Measurements from ENCODE around the gene ATP6V1A.
"Not testable (repeated sequence)": the region's sequence is repeated elsewhere in the genome, so short reads cannot be mapped to it uniquely, and the experiment has no call there.

The ATP6V1A gene

DNA sequence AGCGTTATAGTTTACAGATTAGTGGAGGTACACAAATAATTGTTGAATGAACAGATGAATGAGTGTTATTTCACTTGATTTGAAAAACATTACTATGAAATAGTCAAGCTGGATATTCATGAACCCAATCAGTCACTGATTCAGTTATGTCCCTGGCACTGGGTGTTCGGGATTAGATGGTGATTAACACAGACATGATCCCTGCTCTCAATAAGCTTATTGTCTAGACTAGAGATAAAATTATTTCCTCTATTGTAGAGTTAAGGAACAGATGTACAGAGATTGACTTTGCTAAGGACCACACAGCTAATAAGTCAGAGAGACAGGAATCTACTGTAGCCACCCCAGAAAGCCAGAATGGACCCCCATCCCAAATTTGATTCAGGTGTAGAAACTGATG, 92.7 kb downstream of the ATP6V1A start:
- H3K27me3 Mint-ChIP-seq (ENCODE audit: low read depth): peaks cover 4% of the 10 kb centered on the region
- no peaks in the 10 kb centered on the region for H3K9me3 Mint-ChIP-seq
- H3K4me3 Mint-ChIP-seq: peak overlapping the region; percentile 86 to 88 (median 87)

DNA sequence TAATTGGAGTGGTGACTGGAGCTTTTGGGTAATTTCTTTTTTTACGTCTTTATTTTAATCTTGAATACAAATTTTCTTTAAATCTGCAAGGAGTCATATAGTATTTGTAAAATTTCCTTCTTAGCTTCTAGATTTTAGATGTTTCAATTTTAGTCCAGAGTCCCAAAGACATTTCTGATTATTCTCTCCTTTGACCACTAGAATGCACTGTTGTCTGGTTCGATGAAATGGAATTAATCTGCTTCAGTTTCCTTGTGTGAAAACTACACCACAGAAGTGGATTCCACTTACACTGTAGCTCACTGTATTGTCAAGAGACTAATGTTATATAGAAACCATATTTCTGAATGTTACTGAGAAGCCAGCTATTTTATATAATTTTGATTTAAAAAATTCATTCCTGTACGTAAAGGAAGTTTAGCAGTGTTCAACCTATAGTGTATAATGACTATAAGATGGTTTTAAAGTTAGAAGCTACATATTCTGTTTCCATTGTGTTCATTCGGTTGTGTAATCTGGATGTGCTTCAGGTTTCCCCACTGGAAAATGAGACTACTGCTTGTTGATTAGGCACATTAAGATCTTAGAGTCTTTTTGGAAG, 97.9 kb downstream of the ATP6V1A start:
- Mint-ChIP-seq H3K4me1 (no peaks in the 10 kb centered on the region), H3K27ac (peak overlapping the region in 1 of 3 experiments; percentile 15), H3K36me3 (ENCODE audit: low read depth) (no peaks in the 10 kb centered on the region), H3K27me3 (ENCODE audit: low read depth) (peaks cover 4% of the 10 kb centered on the region), H3K4me3 (no peak overlapping the region), H3K9me3 (no peaks in the 10 kb centered on the region)
- TF ChIP-seq, protein P1, sequence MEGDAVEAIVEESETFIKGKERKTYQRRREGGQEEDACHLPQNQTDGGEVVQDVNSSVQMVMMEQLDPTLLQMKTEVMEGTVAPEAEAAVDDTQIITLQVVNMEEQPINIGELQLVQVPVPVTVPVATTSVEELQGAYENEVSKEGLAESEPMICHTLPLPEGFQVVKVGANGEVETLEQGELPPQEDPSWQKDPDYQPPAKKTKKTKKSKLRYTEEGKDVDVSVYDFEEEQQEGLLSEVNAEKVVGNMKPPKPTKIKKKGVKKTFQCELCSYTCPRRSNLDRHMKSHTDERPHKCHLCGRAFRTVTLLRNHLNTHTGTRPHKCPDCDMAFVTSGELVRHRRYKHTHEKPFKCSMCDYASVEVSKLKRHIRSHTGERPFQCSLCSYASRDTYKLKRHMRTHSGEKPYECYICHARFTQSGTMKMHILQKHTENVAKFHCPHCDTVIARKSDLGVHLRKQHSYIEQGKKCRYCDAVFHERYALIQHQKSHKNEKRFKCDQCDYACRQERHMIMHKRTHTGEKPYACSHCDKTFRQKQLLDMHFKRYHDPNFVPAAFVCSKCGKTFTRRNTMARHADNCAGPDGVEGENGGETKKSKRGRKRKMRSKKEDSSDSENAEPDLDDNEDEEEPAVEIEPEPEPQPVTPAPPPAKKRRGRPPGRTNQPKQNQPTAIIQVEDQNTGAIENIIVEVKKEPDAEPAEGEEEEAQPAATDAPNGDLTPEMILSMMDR (IDR thresholded peaks at IDR 0.05; ENCODE audit: unreplicated experiment in 3 of 3): peak; percentile 54 to 68 (median 61)

More for the DNA sequence above, 92.7 kb downstream of the ATP6V1A start:
- H3K36me3 Mint-ChIP-seq (ENCODE audit: low read depth): no peaks in the 10 kb centered on the region
- TF ChIP-seq, protein P1 (IDR thresholded peaks at IDR 0.05; ENCODE audit: unreplicated experiment in 3 of 3): no peak
- no peaks in the 10 kb centered on the region for H3K4me1 Mint-ChIP-seq
- H3K27ac Mint-ChIP-seq: peak overlapping the region in 1 of 3 experiments; percentile 69

DNA sequence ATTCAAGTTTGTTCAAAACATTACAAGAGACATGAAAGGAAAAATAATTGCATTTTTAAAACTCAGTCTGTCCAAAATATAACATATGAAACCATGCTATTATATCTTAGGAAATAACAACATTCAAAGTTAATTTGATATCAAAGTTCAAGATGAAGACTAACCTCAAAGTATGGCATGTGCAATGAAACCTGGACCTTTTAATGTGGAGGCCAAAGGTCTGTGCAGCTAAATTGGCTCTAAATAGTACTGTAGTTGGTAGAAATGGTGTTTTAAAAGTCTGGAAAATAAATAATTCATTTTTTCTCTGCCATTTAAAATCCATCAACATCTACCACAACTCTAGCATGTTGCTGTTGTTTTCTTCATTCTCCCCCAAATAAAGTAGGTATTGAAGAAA, 100.4 kb downstream of the ATP6V1A start:
- no peaks in the 10 kb centered on the region for H3K4me1 Mint-ChIP-seq
- no peak overlapping the region for H3K4me3 Mint-ChIP-seq
- TF ChIP-seq, protein P1 (IDR thresholded peaks at IDR 0.05; ENCODE audit: unreplicated experiment in 3 of 3): no peak
- no peaks in the 10 kb centered on the region for H3K9me3 Mint-ChIP-seq
- H3K27me3 Mint-ChIP-seq (ENCODE audit: low read depth): no peaks in the 10 kb centered on the region
- H3K27ac Mint-ChIP-seq: peak overlapping the region in 1 of 3 experiments; percentile 15
- H3K36me3 Mint-ChIP-seq (ENCODE audit: low read depth): no peaks in the 10 kb centered on the region

DNA sequence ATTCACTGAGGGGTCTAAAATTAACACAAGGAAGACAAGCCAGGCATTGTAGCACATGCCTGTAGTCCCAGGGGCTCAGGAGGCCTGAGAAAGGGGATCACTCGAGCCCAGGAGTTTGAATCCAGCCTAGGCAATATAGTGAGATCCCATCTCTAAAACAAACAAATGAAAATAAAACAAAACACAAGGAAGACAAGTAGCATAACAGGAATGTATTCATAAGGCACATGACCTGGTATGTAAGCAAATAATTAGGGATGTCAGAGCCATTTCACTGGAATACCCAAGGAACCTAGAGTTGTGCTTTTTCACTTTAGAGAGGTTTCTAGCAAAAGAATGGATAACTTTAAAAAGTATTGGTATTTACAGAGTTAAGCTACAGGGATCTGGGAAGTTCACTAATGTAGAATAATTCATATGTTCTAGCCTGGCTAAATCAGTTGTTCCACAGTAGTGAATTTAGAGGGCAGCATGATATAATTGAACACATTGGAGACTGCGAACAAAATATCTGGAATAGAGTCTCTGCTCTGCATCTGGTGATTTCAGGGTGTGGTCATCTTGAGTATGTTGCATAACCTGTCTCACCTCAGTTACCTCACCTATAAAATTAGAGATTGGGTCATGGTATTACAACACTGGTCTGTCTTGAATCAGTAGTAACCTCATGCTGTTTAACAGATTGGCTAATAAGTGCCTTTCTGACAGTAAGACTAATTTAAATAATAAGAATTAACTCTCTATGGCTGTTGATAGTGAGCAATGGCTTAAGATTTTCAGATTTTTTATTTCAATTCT, 101.0 kb downstream of the ATP6V1A start:
- Mint-ChIP-seq H3K36me3 (ENCODE audit: low read depth) (no peaks in the 10 kb centered on the region), H3K4me3 (no peak overlapping the region)
- TF ChIP-seq, protein P1 (IDR thresholded peaks at IDR 0.05; ENCODE audit: unreplicated experiment in 3 of 3): no peak

DNA sequence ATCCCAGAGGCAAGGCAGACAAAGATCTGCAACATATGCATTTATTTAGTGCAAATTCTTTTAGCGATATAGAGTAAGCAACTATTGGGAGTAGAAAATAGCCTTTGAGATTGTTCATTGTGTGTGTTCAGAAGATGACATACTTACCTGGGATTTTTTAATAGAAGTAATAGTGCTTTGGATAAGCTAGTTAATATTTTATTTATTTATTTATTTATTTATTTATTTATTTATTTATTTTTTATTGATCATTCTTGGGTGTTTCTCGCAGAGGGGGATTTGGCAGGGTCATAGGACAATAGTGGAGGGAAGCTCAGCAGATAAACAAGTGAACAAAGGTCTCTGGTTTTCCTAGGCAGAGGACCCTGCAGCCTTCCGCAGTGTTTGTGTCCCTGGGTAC, 102.2 kb downstream of the ATP6V1A start:
- H3K4me1 Mint-ChIP-seq; H3K36me3 Mint-ChIP-seq (ENCODE audit: low read depth); H3K4me3 Mint-ChIP-seq; H3K9me3 Mint-ChIP-seq; H3K27ac Mint-ChIP-seq; H3K27me3 Mint-ChIP-seq (ENCODE audit: low read depth): not testable (repeated sequence)

More for the DNA sequence above, 101.0 kb downstream of the ATP6V1A start:
- peak overlapping the region in 1 of 3 experiments; percentile 15 for H3K27ac Mint-ChIP-seq
- no peaks in the 10 kb centered on the region for H3K9me3 Mint-ChIP-seq
- H3K27me3 Mint-ChIP-seq (ENCODE audit: low read depth): no peaks in the 10 kb centered on the region
- H3K4me1 Mint-ChIP-seq: no peaks in the 10 kb centered on the region

DNA sequence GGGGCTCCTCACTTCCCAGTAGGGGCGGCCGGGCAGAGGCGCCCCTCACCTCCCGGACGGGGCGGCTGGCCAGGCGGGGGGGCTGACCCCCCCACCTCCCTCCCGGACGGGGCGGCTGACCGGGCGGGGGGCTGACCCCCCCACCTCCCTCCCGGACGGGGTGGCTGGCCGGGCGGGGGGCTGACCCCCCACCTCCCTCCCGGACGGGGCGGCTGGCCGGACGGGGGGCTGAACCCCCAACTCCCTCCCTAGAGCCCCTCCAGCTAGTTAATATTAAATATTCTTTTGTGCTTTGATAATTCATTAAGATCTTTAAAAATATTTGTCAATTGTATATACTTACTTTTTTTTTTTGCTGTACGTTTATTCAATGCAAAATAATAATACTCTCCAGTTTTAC, 103.0 kb downstream of the ATP6V1A start:
- H3K36me3 Mint-ChIP-seq (ENCODE audit: low read depth); H3K4me3 Mint-ChIP-seq; H3K27ac Mint-ChIP-seq; H3K9me3 Mint-ChIP-seq; H3K4me1 Mint-ChIP-seq; H3K27me3 Mint-ChIP-seq (ENCODE audit: low read depth): not testable (repeated sequence)

DNA sequence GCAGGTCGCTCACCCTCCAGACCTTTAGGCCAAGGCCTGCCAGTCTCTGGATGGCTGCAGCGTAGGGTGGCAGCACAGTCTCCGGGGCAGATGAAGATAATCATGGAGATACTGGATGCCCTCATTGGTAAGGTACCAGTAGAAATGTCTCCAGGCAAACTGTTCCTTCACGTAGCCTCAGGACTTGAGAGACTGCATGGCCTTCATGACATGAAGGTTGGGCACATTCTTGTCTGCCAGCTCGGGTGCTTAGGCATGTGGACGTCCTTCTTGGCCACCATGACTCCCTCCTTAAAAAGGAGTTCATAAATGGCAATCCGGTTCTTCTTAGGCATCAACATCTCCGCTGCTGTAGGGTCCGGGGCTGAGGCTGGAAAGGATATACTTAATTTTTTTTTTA, 103.6 kb downstream of the ATP6V1A start:
- not testable (repeated sequence) for H3K9me3 Mint-ChIP-seq; H3K4me3 Mint-ChIP-seq; H3K4me1 Mint-ChIP-seq; H3K27me3 Mint-ChIP-seq (ENCODE audit: low read depth); H3K36me3 Mint-ChIP-seq (ENCODE audit: low read depth); H3K27ac Mint-ChIP-seq
